ENCODE data around the gene LDAH.

The LDAH gene

DNA sequence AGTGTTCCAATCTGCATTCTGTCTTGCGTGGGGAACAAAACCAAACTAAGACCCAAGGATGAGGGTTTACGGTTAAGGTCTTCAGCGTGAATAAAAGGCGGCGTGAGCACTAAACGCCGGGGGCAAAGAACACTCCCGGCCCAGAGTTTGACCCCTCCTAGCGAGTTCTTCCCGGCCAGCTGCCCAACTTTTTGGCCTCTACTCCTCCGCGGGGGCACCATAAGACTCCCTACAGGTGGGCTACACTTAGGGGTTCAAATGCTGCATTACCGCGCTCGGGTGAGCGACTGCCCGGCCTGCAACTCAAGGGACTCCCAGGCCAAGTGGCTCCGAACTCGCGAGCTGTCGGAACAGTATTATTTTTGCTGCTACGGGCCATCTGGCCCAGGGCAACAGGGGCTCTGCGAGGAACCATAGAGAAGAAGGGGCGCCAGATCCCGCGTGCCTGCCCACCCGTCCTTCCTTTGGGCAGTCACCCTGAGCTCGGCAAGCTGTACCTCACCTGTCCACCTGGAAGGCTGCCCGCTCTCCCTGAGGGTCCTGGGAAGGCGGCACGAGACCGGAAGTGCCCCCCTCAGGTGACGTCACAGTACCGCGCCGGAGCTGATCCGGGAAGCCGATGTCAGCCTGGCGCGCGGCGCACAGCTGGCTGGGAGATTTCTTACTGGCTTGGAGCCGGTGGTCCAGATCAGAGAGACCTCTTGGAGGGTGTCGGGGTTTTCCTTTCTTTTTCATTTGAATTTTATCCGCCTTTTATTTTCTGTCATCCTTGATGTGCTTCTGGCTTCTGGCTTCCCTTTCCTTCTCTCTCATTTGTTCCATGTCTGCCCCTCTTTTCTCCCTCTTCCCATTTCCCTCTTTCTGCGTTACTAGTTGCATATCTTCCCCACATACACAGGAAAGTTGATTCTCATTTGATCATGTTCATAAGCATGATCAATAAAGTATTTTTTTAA is at the start of gene LDAH (continued):
- TF ChIP-seq ZBTB48 (tag by site-specific recombination; IDR thresholded peaks at IDR 0.05) (peak; percentile 46; the same call in 1 of the 2 replicates), KLF10 (tag by site-specific recombination; IDR thresholded peaks at IDR 0.05) (no peak), ZNF175 (tag by site-specific recombination; IDR thresholded peaks at IDR 0.05) (no peak), ZNF274 (IDR thresholded peaks at IDR 0.05; ENCODE audit: low read length) (no peak), ZNF274 (tag by site-specific recombination; IDR thresholded peaks at IDR 0.05; ENCODE audit: borderline replicate concordance) (no peak), SP7 (tag by site-specific recombination; IDR thresholded peaks at IDR 0.05) (peak; percentile 53), ZSCAN16 (tag by site-specific recombination; IDR thresholded peaks at IDR 0.05) (no peak), ZNF248 (tag by site-specific recombination; IDR thresholded peaks at IDR 0.05) (no peak), ZNF785 (tag by site-specific recombination; IDR thresholded peaks at IDR 0.05) (no peak), ZNF449 (tag by site-specific recombination; IDR thresholded peaks at IDR 0.05) (no peak), ZIC2 (tag by site-specific recombination; IDR thresholded peaks at IDR 0.05) (peak; percentile 40; the same call in 1 of the 2 replicates), ZNF132 (tag by site-specific recombination; IDR thresholded peaks at IDR 0.05; ENCODE audit: borderline replicate concordance) (no peak), ZNF416 (tag by site-specific recombination; IDR thresholded peaks at IDR 0.05) (no peak), SP3 (tag by site-specific recombination; IDR thresholded peaks at IDR 0.05) (0 out of 2 replicates have a peak, but pooled peaks have one; percentile 46), ZNF660 (tag by site-specific recombination; IDR thresholded peaks at IDR 0.05) (peak; percentile 58; the same call in 1 of the 2 replicates), ZNF394 (tag by site-specific recombination; IDR thresholded peaks at IDR 0.05; ENCODE audit: borderline replicate concordance) (peak; percentile 26; the same call in 1 of the 2 replicates), ZBTB6 (tag by site-specific recombination; IDR thresholded peaks at IDR 0.05) (no peak), KLF7 (tag by site-specific recombination; IDR thresholded peaks at IDR 0.05; ENCODE audit: borderline replicate concordance) (no peak), EGR2 (tag by site-specific recombination; IDR thresholded peaks at IDR 0.05; ENCODE audit: low read depth) (no peak), RBAK (tag by site-specific recombination; IDR thresholded peaks at IDR 0.05) (no peak), TSHZ1 (tag by site-specific recombination; IDR thresholded peaks at IDR 0.05; ENCODE audit: borderline replicate concordance) (no peak), ZNF140 (tag by site-specific recombination; IDR thresholded peaks at IDR 0.05) (no peak), ZNF629 (tag by site-specific recombination; IDR thresholded peaks at IDR 0.05) (peak; percentile 97), ZNF48 (tag by site-specific recombination; IDR thresholded peaks at IDR 0.05) (no peak), ZNF747 (tag by site-specific recombination; IDR thresholded peaks at IDR 0.05) (no peak), SP2 (tag by site-specific recombination; IDR thresholded peaks at IDR 0.05) (peak; percentile 61), ZNF571 (tag by site-specific recombination; IDR thresholded peaks at IDR 0.05) (no peak), ZNF114 (tag by site-specific recombination; IDR thresholded peaks at IDR 0.05) (no peak), ZNF76 (tag by site-specific recombination; IDR thresholded peaks at IDR 0.05; ENCODE audit: borderline replicate concordance, low read depth) (peak; percentile 92), ZFP37 (tag by site-specific recombination; IDR thresholded peaks at IDR 0.05) (0 out of 2 replicates have a peak, but pooled peaks have one; percentile 15), BCL11A (tag by site-specific recombination; IDR thresholded peaks at IDR 0.05; ENCODE audit: low read depth) (no peak), HOXA7 (CRISPR knock-in tag; IDR thresholded peaks at IDR 0.05; ENCODE audit: borderline replicate concordance) (no peak), HOXD13 (CRISPR knock-in tag; IDR thresholded peaks at IDR 0.05; ENCODE audit: borderline replicate concordance) (no peak), ZNF2 (tag by site-specific recombination; IDR thresholded peaks at IDR 0.05) (0 out of 2 replicates have a peak, but pooled peaks have one; percentile 50), ZNF677 (tag by site-specific recombination; IDR thresholded peaks at IDR 0.05) (no peak), ZNF473 (tag by site-specific recombination; IDR thresholded peaks at IDR 0.05) (no peak)
